Hepatocyte (in vitro differentiated cells): Measurements from ENCODE around the gene RASSF1. TPM values are rescaled to one million over a fixed set of nuclear protein-coding genes. Genes with fewer than 3 reads are reported as not detected.
A peak's percentile ranks its signal among the peaks of the same experiment; 100 is the strongest.

Source experiments
- DNase-seq: peaks from one replicate; pipeline ENCODE4 v3.0.0-alpha.2; 2016; ENCODE audit warnings: low spot score
- H2AFZ ChIP-seq: fragments of 200-600 bp; sonication (generic); 2 replicates; pipeline ENCODE4 v1.6.0; 2016; ENCODE audit warnings: antibody characterized with exemption, mild to moderate bottlenecking
- H3K27ac ChIP-seq: fragments of 200-600 bp; sonication (generic); 2 replicates; pipeline ENCODE4 v1.5.1; 2016; ENCODE audit warnings: mild to moderate bottlenecking
- H3K27me3 ChIP-seq: fragments of 200-600 bp; sonication (generic); 2 replicates; pipeline ENCODE4 v1.6.1; 2016
- H3K36me3 ChIP-seq: fragments of 200-600 bp; sonication (generic); replicated peaks from 2 replicates; pipeline ENCODE4 v1.5.1; 2016; ENCODE audit warnings: low read depth; ENCODE audit not compliant: insufficient read depth
- H3K4me1 ChIP-seq: fragments of 200-600 bp; sonication (generic); 2 replicates; pipeline ENCODE4 v1.5.1; 2016; ENCODE audit warnings: mild to moderate bottlenecking, moderate library complexity; ENCODE audit not compliant: insufficient read depth
- H3K4me2 ChIP-seq: fragments of 200-600 bp; sonication (generic); 2 replicates; pipeline ENCODE4 v1.6.0; 2016
- H3K4me3 ChIP-seq: fragments of 200-600 bp; sonication (generic); 2 replicates; pipeline ENCODE4 v1.5.1; 2016; ENCODE audit warnings: mild to moderate bottlenecking
- H3K79me2 ChIP-seq: fragments of 200-600 bp; sonication (generic); 2 replicates; pipeline ENCODE4 v1.6.0; 2017; ENCODE audit warnings: mild to moderate bottlenecking
- H3K9me2 ChIP-seq: fragments of 200-600 bp; sonication (generic); replicated peaks from 2 replicates; pipeline ENCODE4 v1.6.0; 2017; ENCODE audit warnings: mild to moderate bottlenecking; ENCODE audit not compliant: insufficient read depth
- H3K9me3 ChIP-seq: fragments of 200-600 bp; sonication (generic); 2 replicates; pipeline ENCODE4 v1.5.1; 2016; ENCODE audit warnings: low read depth, mild to moderate bottlenecking
- H4K20me1 ChIP-seq: fragments of 200-600 bp; sonication (generic); 2 replicates; pipeline ENCODE4 v1.6.0; 2016; ENCODE audit warnings: mild to moderate bottlenecking; ENCODE audit not compliant: insufficient read depth, poor library complexity, severe bottlenecking
- CTCF ChIP-seq: fragments of 200-600 bp; sonication (generic); IDR thresholded peaks from 2 replicates; pipeline ENCODE4 v1.5.1; 2016; ENCODE audit warnings: antibody characterized with exemption, mild to moderate bottlenecking; ENCODE audit not compliant: poor library complexity
- EZH2 ChIP-seq: fragments of 200-600 bp; sonication (generic); IDR thresholded peaks from 2 replicates; pipeline ENCODE4 v1.6.1; 2016; ENCODE audit warnings: antibody characterized with exemption, mild to moderate bottlenecking, borderline replicate concordance
- EZH2phosphoT487 ChIP-seq: fragments of 200-600 bp; sonication (generic); IDR thresholded peaks from one replicate; pipeline ENCODE4 v1.6.1; 2018; ENCODE audit warnings: antibody characterized with exemption, mild to moderate bottlenecking, low read depth, moderate library complexity; ENCODE audit not compliant: unreplicated experiment, severe bottlenecking
- WGBS: methylation state at CpG from one replicate; pipeline ENCODE4 v1.1.6; 2016; ENCODE audit warnings: low lambda C conversion rate; ENCODE audit errors: missing lambda C conversion rate; 5-methylcytosine and 5-hydroxymethylcytosine counted together
- polyA plus RNA-seq: library from polyadenylated mRNA; unstranded; fragments of >200 nt; fragmentation: Nextera tagmentation; extraction: Ambion mirVana; gene quantifications from 2 replicates; pipeline ENCODE4 v1.2.1, GENCODE V29; 2016
- total RNA-seq: library from RNA; depleted of rRNA; stranded (reverse); fragments of >200 nt; gene quantifications from 2 replicates; pipeline ENCODE4 v1.2.3, GENCODE V29; 2014

Gene RASSF1
- total RNA-seq (11.3 and 13.4 TPM in 2 replicates), polyA plus RNA-seq (22.9 and 30.1 TPM in 2 replicates)

- H3K79me2 ChIP-seq = peaks cover 10% of the 10 kb centered on the region
- TF ChIP-seq EZH2phosphoT487 = no peak
- TF ChIP-seq EZH2 = peak; percentile 72
- TF ChIP-seq CTCF = no peak
- no peaks in the 10 kb centered on the region for H3K9me3 ChIP-seq
- 15% methylated on average over 65 of the region's 85 CpGs for WGBS
- H3K4me2 ChIP-seq = peak within 1 kb of the TSS; percentile 77
- peaks cover 25% of the 10 kb centered on the region for H3K27me3 ChIP-seq
- peaks cover 30% of the 10 kb centered on the region for H3K4me1 ChIP-seq
- peak; percentile 41 for DNase-seq
- no peaks in the 10 kb centered on the region for H4K20me1 ChIP-seq
- no peak within 1 kb of the TSS for H3K27ac ChIP-seq
- H3K9me2 ChIP-seq = no peaks in the 10 kb centered on the region
- peak within 1 kb of the TSS; percentile 40 for H2AFZ ChIP-seq
- H3K36me3 ChIP-seq = no peaks in the 10 kb centered on the region
- no peak within 1 kb of the TSS for H3K4me3 ChIP-seq
Observed at GRCh38 chr3:50340448-50341329, at the start of gene RASSF1. TSS of gene RASSF1 (minus strand) at chr3:50340836. CDS start at chr3:50340805, 31 bp downstream.

GRCh38 chr3:50389414-50389767 is 48.8 kb upstream of the RASSF1 start:
- H3K9me2 ChIP-seq = no peaks in the 10 kb centered on the region
- H3K27me3 ChIP-seq = no peaks in the 10 kb centered on the region
- no peaks in the 10 kb centered on the region for H3K4me1 ChIP-seq
- TF ChIP-seq EZH2phosphoT487 (no peak), EZH2 (no peak), CTCF (no peak)
- 86% methylated on average over 6 of the region's 6 CpGs for WGBS
- H3K4me3 ChIP-seq = no peak overlapping the region
- H3K36me3 ChIP-seq = no peaks in the 10 kb centered on the region
- H3K79me2 ChIP-seq = no peaks in the 10 kb centered on the region
- no peaks in the 10 kb centered on the region for H3K9me3 ChIP-seq
- H4K20me1 ChIP-seq = no peaks in the 10 kb centered on the region
- H2AFZ ChIP-seq = no peak overlapping the region
- no peak overlapping the region for H3K27ac ChIP-seq
- DNase-seq = no peak
- H3K4me2 ChIP-seq = no peak overlapping the region

- no peaks in the 10 kb centered on the region for H3K4me1 ChIP-seq
- H3K79me2 ChIP-seq = no peaks in the 10 kb centered on the region
- H4K20me1 ChIP-seq = no peaks in the 10 kb centered on the region
- no peak overlapping the region for H3K27ac ChIP-seq
- no peak for DNase-seq
- H3K4me2 ChIP-seq = no peak overlapping the region
- no peaks in the 10 kb centered on the region for H3K36me3 ChIP-seq
- TF ChIP-seq EZH2phosphoT487 (no peak), CTCF (peak; percentile 1), EZH2 (no peak)
- H3K9me3 ChIP-seq = no peaks in the 10 kb centered on the region
- no peak overlapping the region for H2AFZ ChIP-seq
- H3K4me3 ChIP-seq = no peak overlapping the region
- no peaks in the 10 kb centered on the region for H3K27me3 ChIP-seq
- no peaks in the 10 kb centered on the region for H3K9me2 ChIP-seq
- WGBS = 87% methylated on average over 22 of the region's 22 CpGs
Observed at GRCh38 chr3:50388720-50389413, 48.2 kb upstream of the RASSF1 start.
